A549 (cell line): ENCODE results near the gene LMO2.

Experiments used
- CHD4 ChIP-seq: fragments of 200-600 bp; sonication (generic); IDR thresholded peaks from 2 replicates; pipeline ENCODE4 v1.6.1; 2016; ENCODE audit warnings: antibody characterized with exemption, mild to moderate bottlenecking, borderline replicate concordance
- E2F6 ChIP-seq: IDR thresholded peaks from 2 replicates; pipeline ENCODE4 v1.6.1; 2012; ENCODE audit warnings: low read depth, borderline replicate concordance
- EP300 ChIP-seq, 2 experiments: fragments of >200 bp; sonication (Bioruptor Twin); formaldehyde crosslinking; IDR thresholded peaks; 2 replicates in 1 of 2; 3 replicates in 1 of 2; pipeline ENCODE4 v1.6.1; 2016 to 2017
- HMGXB4 ChIP-seq: fragments of 250-450 bp; sonication (Bioruptor Pico); IDR thresholded peaks from 2 replicates; pipeline ENCODE4 v1.5.0; 2021; ENCODE audit warnings: mild to moderate bottlenecking, moderate library complexity, borderline replicate concordance
- PBX3 ChIP-seq: IDR thresholded peaks from 2 replicates; pipeline ENCODE4 v1.6.1; 2012
- PHF8 ChIP-seq: fragments of 200-600 bp; sonication (generic); IDR thresholded peaks from 2 replicates; pipeline ENCODE4 v1.6.1; 2016; ENCODE audit warnings: low read depth, mild to moderate bottlenecking, antibody characterized with exemption, moderate library complexity, borderline replicate concordance
- POLR2A ChIP-seq: IDR thresholded peaks from 2 replicates; pipeline ENCODE4 v1.6.1; 2012; ENCODE audit warnings: mild to moderate bottlenecking, low read length
- REST ChIP-seq: fragments of 200-600 bp; sonication (generic); IDR thresholded peaks from 2 replicates; pipeline ENCODE4 v1.6.1; 2016; ENCODE audit warnings: antibody characterized with exemption, mild to moderate bottlenecking, moderate library complexity
- RFX5 ChIP-seq: fragments of 450-650 bp; IDR thresholded peaks from 2 replicates; pipeline ENCODE4 v1.7.1; 2014; ENCODE audit warnings: antibody characterized with exemption, mild to moderate bottlenecking, moderate library complexity
- TF ChIP-seq, protein P1 (sequence below): fragments of >200 bp; sonication (Bioruptor Twin); formaldehyde crosslinking; IDR thresholded peaks from 3 replicates; pipeline ENCODE4 v1.5.1; 2016
- TF ChIP-seq, protein P2 (sequence below): IDR thresholded peaks from 2 replicates; pipeline ENCODE4 v1.6.1; 2012

DNA sequence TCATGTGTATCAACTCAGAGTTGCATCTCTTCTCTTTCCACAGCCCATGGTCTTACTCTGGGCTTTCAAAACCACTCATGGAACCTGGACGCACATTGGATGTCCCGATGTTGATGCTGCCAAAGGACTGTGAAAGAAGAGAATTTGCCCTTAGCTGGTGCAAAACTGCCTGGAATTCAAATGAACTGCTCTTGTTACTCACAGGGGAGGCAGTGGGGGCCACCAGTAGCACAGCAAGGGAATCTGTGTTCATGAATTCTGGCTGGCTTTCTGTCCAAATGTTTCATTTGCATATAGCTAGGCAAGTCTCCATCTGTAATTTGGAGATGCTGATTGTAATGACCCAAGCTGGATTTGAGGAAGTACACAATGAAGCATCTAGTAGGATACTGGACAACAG lies 24.9 kb downstream of the LMO2 start:
- TF ChIP-seq, protein P1, sequence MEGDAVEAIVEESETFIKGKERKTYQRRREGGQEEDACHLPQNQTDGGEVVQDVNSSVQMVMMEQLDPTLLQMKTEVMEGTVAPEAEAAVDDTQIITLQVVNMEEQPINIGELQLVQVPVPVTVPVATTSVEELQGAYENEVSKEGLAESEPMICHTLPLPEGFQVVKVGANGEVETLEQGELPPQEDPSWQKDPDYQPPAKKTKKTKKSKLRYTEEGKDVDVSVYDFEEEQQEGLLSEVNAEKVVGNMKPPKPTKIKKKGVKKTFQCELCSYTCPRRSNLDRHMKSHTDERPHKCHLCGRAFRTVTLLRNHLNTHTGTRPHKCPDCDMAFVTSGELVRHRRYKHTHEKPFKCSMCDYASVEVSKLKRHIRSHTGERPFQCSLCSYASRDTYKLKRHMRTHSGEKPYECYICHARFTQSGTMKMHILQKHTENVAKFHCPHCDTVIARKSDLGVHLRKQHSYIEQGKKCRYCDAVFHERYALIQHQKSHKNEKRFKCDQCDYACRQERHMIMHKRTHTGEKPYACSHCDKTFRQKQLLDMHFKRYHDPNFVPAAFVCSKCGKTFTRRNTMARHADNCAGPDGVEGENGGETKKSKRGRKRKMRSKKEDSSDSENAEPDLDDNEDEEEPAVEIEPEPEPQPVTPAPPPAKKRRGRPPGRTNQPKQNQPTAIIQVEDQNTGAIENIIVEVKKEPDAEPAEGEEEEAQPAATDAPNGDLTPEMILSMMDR = no peak
- TF ChIP-seq HMGXB4 (CRISPR knock-in tag) = no peak
- TF ChIP-seq PBX3 = no peak
- no peak for TF ChIP-seq EP300 (IDR thresholded peaks at IDR 0.05)
- TF ChIP-seq POLR2A = no peak
- TF ChIP-seq CHD4 = no peak
- no peak for TF ChIP-seq PHF8
- no peak for TF ChIP-seq REST
- no peak for TF ChIP-seq E2F6
- TF ChIP-seq RFX5 = no peak
- TF ChIP-seq, protein P2, sequence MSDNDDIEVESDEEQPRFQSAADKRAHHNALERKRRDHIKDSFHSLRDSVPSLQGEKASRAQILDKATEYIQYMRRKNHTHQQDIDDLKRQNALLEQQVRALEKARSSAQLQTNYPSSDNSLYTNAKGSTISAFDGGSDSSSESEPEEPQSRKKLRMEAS = no peak
